Liver (tissue), 3 donors: ENCODE data around the gene NCAPG2.

Experiments
- TAF1 ChIP-seq: conservative IDR thresholded peaks from 2 replicates; pipeline ENCODE4 v1.6.1; 2016; ENCODE audit warnings: antibody characterized with exemption, mild to moderate bottlenecking
- TF ChIP-seq, protein P1 (sequence below): fragments of 150-350 bp; IDR thresholded peaks from 2 replicates; pipeline ENCODE4 v1.5.1; 2017; ENCODE audit warnings: improper control_type of control experiment, low read depth, low read length; ENCODE audit not compliant: missing input control
- TF ChIP-seq, protein P2 (sequence below): IDR thresholded peaks from 2 replicates; pipeline ENCODE4 v1.6.1; 2016; ENCODE audit warnings: antibody characterized with exemption, mild to moderate bottlenecking
- donor health status: healthy.
- donor health status: healthy.

DNA sequence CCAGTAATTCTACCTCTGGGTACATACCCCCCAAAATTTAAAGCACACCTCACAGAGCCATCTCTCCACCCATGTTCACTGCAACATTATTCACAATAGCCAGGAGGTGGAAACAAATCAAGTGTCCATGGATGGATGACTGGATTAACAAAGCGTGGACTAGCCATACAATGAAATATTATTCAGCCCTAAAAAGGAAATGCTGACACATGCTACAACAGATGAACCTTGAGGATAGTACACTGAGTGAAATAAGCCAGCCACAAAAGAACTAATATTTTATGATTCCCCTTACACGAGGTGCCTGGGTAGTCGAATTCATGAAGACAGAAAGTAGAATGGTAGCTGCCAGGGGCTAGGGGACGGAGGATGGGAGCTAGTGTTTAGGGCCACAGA lies 85.9 kb downstream of the NCAPG2 start:
- TF ChIP-seq, protein P1, sequence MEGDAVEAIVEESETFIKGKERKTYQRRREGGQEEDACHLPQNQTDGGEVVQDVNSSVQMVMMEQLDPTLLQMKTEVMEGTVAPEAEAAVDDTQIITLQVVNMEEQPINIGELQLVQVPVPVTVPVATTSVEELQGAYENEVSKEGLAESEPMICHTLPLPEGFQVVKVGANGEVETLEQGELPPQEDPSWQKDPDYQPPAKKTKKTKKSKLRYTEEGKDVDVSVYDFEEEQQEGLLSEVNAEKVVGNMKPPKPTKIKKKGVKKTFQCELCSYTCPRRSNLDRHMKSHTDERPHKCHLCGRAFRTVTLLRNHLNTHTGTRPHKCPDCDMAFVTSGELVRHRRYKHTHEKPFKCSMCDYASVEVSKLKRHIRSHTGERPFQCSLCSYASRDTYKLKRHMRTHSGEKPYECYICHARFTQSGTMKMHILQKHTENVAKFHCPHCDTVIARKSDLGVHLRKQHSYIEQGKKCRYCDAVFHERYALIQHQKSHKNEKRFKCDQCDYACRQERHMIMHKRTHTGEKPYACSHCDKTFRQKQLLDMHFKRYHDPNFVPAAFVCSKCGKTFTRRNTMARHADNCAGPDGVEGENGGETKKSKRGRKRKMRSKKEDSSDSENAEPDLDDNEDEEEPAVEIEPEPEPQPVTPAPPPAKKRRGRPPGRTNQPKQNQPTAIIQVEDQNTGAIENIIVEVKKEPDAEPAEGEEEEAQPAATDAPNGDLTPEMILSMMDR = no peak
- TF ChIP-seq TAF1 = no peak
- TF ChIP-seq, protein P2, sequence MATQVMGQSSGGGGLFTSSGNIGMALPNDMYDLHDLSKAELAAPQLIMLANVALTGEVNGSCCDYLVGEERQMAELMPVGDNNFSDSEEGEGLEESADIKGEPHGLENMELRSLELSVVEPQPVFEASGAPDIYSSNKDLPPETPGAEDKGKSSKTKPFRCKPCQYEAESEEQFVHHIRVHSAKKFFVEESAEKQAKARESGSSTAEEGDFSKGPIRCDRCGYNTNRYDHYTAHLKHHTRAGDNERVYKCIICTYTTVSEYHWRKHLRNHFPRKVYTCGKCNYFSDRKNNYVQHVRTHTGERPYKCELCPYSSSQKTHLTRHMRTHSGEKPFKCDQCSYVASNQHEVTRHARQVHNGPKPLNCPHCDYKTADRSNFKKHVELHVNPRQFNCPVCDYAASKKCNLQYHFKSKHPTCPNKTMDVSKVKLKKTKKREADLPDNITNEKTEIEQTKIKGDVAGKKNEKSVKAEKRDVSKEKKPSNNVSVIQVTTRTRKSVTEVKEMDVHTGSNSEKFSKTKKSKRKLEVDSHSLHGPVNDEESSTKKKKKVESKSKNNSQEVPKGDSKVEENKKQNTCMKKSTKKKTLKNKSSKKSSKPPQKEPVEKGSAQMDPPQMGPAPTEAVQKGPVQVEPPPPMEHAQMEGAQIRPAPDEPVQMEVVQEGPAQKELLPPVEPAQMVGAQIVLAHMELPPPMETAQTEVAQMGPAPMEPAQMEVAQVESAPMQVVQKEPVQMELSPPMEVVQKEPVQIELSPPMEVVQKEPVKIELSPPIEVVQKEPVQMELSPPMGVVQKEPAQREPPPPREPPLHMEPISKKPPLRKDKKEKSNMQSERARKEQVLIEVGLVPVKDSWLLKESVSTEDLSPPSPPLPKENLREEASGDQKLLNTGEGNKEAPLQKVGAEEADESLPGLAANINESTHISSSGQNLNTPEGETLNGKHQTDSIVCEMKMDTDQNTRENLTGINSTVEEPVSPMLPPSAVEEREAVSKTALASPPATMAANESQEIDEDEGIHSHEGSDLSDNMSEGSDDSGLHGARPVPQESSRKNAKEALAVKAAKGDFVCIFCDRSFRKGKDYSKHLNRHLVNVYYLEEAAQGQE = no peak
